ENCODE results near the gene L3MBTL1. TPM values are rescaled to one million over a fixed set of nuclear protein-coding genes. Genes with fewer than 3 reads are reported as not detected.

Gene L3MBTL1
- total RNA-seq, 1 experiment from 2014 or later = 8.4 TPM

DNA sequence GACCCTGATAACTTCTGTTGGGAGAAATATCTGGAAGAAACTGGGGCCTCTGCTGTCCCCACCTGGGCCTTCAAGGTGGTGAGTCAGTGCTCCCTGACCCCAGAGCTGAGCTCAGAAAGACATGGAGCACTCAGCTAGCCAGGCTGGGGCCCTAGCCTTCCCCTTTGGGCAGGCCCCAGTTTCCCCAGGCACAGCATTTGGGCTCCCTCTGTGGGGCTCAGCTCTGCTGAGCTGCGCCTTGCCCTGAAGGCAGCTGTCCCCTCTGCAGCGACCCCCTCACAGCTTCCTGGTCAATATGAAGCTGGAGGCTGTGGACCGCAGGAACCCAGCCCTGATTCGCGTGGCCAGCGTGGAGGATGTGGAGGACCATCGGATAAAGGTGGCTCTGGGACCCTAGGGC is 26.5 kb downstream of the L3MBTL1 start:
- no peaks in the 10 kb centered on the region for H3K36me3 Mint-ChIP-seq (ENCODE audit: insufficient read depth, unreplicated experiment)
- H3K27ac Mint-ChIP-seq (ENCODE audit: unreplicated experiment) = no peak overlapping the region
- no peaks in the 10 kb centered on the region for H3K27me3 Mint-ChIP-seq (ENCODE audit: insufficient read depth, unreplicated experiment)
- H3K9me3 Mint-ChIP-seq (ENCODE audit: unreplicated experiment) = no peaks in the 10 kb centered on the region
- no peak overlapping the region for H3K4me3 Mint-ChIP-seq (ENCODE audit: unreplicated experiment)
- no peaks in the 10 kb centered on the region for H3K36me3 ChIP-seq (ENCODE audit: control insufficient read depth, insufficient read depth, low read length)
- H3K27me3 ChIP-seq (replicated peaks; ENCODE audit: control insufficient read depth, insufficient read depth, low read length) = no peaks in the 10 kb centered on the region
- H3K9me3 ChIP-seq = no peaks in the 10 kb centered on the region
- no peak overlapping the region for H3K4me3 ChIP-seq (ENCODE audit: low read depth, low read length)
- no TSS peak for BruUV-seq (replicated peaks)
- POLR2A ChIA-PET = no interaction called here
- no peaks in the 10 kb centered on the region for H3K4me1 Mint-ChIP-seq (ENCODE audit: low read depth, unreplicated experiment)
- DNase-seq = peak in 1 of 2 experiments; percentile 40
- intact Hi-C loops (cut with micrococcal nuclease; ENCODE audit: unreplicated experiment) = no loop called here
- TF ChIP-seq, protein P1, sequence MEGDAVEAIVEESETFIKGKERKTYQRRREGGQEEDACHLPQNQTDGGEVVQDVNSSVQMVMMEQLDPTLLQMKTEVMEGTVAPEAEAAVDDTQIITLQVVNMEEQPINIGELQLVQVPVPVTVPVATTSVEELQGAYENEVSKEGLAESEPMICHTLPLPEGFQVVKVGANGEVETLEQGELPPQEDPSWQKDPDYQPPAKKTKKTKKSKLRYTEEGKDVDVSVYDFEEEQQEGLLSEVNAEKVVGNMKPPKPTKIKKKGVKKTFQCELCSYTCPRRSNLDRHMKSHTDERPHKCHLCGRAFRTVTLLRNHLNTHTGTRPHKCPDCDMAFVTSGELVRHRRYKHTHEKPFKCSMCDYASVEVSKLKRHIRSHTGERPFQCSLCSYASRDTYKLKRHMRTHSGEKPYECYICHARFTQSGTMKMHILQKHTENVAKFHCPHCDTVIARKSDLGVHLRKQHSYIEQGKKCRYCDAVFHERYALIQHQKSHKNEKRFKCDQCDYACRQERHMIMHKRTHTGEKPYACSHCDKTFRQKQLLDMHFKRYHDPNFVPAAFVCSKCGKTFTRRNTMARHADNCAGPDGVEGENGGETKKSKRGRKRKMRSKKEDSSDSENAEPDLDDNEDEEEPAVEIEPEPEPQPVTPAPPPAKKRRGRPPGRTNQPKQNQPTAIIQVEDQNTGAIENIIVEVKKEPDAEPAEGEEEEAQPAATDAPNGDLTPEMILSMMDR (IDR thresholded peaks at IDR 0.05; ENCODE audit: insufficient read depth in 1 of 2, low read depth in 1 of 2, low read length in 1 of 2, severe bottlenecking in 1 of 2, unreplicated experiment in 1 of 2) = no peak
- H3K4me1 ChIP-seq = peaks cover 13% of the 10 kb centered on the region; the same call in 1 of the 2 replicates
- CTCF ChIA-PET = no interaction called here

DNA sequence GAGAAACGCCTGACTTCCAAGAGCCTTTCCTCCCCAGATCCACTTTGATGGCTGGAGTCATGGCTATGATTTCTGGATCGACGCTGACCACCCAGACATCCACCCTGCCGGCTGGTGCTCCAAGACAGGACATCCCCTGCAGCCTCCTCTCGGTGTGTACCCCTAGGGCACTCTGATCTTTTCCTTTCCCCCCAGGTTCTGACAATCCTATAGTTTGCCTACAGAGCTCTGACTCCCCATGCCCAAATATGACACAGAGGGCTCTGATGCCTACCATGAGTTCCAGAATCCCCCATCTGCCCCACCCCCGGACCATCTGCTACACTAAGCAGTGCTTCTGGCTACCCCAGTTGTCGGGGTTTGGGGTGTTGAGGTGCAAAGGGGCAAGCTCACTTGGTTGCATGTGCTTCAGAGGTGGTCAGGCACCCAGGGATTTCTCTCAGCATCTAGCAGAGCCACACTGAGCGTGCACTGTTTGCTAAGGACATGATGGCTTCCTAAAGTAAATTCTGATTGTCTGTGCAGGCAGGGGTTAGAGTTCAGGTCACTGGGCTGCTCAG is 27.4 kb downstream of the L3MBTL1 start:
- Histone ChIP-seq H3K27me3 (replicated peaks; ENCODE audit: control insufficient read depth, insufficient read depth, low read length) (no peaks in the 10 kb centered on the region), H3K4me1 (peaks cover 13% of the 10 kb centered on the region; the same call in 1 of the 2 replicates), H3K4me3 (ENCODE audit: low read depth, low read length) (no peak overlapping the region), H3K9me3 (no peaks in the 10 kb centered on the region), H3K36me3 (ENCODE audit: control insufficient read depth, insufficient read depth, low read length) (no peaks in the 10 kb centered on the region)
- no TSS peak for BruUV-seq (replicated peaks)
- TF ChIP-seq, protein P1 (IDR thresholded peaks at IDR 0.05; ENCODE audit: insufficient read depth in 1 of 2, low read depth in 1 of 2, low read length in 1 of 2, severe bottlenecking in 1 of 2, unreplicated experiment in 1 of 2) = no peak
- H3K4me3 Mint-ChIP-seq (ENCODE audit: unreplicated experiment) = no peak overlapping the region
- ChIA-PET POLR2A (no interaction called here), CTCF (no interaction called here)
- no peaks in the 10 kb centered on the region for H3K36me3 Mint-ChIP-seq (ENCODE audit: insufficient read depth, unreplicated experiment)
- peak in 1 of 2 experiments; percentile 41 for DNase-seq
- intact Hi-C loops (cut with micrococcal nuclease; ENCODE audit: unreplicated experiment) = no loop called here
- H3K27me3 Mint-ChIP-seq (ENCODE audit: insufficient read depth, unreplicated experiment) = no peaks in the 10 kb centered on the region
- no peaks in the 10 kb centered on the region for H3K9me3 Mint-ChIP-seq (ENCODE audit: unreplicated experiment)
- no peaks in the 10 kb centered on the region for H3K4me1 Mint-ChIP-seq (ENCODE audit: low read depth, unreplicated experiment)
- no peak overlapping the region for H3K27ac Mint-ChIP-seq (ENCODE audit: unreplicated experiment)

DNA sequence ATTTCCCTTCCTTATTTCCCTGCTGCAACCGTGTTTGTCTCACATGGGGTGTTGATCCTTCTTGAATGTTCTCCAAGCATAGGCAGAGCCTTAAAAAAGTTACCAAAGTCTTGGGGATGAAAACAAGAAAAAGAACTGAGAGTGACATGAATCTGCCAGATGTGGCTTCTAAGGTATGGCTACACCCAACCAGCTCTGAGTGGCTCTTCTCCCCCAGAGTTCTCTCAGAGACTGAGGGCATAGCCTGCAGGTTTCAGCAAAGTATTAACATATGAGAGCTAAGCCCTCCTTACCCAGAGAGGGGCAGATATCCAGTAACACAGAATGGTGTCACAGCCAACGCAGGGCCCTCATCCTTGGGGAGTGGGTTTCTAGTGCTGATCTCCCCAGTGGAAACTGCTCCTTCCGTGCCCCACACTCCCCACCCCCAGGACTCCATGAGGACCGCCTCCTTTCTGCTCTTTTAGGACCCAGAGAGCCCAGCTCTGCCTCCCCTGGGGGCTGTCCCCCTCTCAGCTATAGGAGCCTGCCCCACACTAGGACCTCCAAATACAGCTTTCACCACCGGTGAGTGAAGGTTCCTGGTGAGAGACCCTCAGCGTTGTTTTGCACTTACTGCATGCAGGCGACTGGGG is 28.0 kb downstream of the L3MBTL1 start:
- DNase-seq = no peak
- ChIA-PET POLR2A (interaction anchor here (0.9 kb wide), 1 partner anchor 24 kb away, joined by 6 read pairs; the partner anchor contains the start of gene SGK2), CTCF (interaction anchor here (3.6 kb wide), 1 partner anchor 156 kb away, joined by 81 read pairs; no protein-coding TSS in a partner anchor)
- no peaks in the 10 kb centered on the region for H3K36me3 Mint-ChIP-seq (ENCODE audit: insufficient read depth, unreplicated experiment)
- Histone ChIP-seq H3K9me3 (no peaks in the 10 kb centered on the region), H3K4me1 (peaks cover 12% of the 10 kb centered on the region; the same call in 1 of the 2 replicates), H3K36me3 (ENCODE audit: control insufficient read depth, insufficient read depth, low read length) (no peaks in the 10 kb centered on the region), H3K27me3 (replicated peaks; ENCODE audit: control insufficient read depth, insufficient read depth, low read length) (no peaks in the 10 kb centered on the region), H3K4me3 (ENCODE audit: low read depth, low read length) (no peak overlapping the region)
- no peak overlapping the region for H3K27ac Mint-ChIP-seq (ENCODE audit: unreplicated experiment)
- no peaks in the 10 kb centered on the region for H3K27me3 Mint-ChIP-seq (ENCODE audit: insufficient read depth, unreplicated experiment)
- H3K4me1 Mint-ChIP-seq (ENCODE audit: low read depth, unreplicated experiment) = no peaks in the 10 kb centered on the region
- intact Hi-C loops (cut with micrococcal nuclease; ENCODE audit: unreplicated experiment) = no loop called here
- BruUV-seq (replicated peaks) = no TSS peak
- H3K4me3 Mint-ChIP-seq (ENCODE audit: unreplicated experiment) = no peak overlapping the region
- H3K9me3 Mint-ChIP-seq (ENCODE audit: unreplicated experiment) = no peaks in the 10 kb centered on the region
- TF ChIP-seq, protein P1 (IDR thresholded peaks at IDR 0.05; ENCODE audit: insufficient read depth in 1 of 2, low read depth in 1 of 2, low read length in 1 of 2, severe bottlenecking in 1 of 2, unreplicated experiment in 1 of 2) = no peak

All from Caco-2 (cell line).